H1 (cell line): Measurements from ENCODE around the gene PRRG4. TPM values are rescaled to one million over a fixed set of nuclear protein-coding genes. Genes with fewer than 3 reads are reported as not detected.

Source experiments
- NANOG ChIP-seq: IDR thresholded peaks from 2 replicates; pipeline ENCODE4 v1.6.1; 2011; ENCODE audit warnings: low read length, low read depth, mild to moderate bottlenecking, inconsistent platforms; ENCODE audit not compliant: insufficient read depth, poor library complexity, severe bottlenecking
- polyA plus RNA-seq, 7 experiments: library from polyadenylated mRNA; depleted of rRNA in 3 of 7; stranded (reverse) in 5 of 7; unstranded in 2 of 7; fragments of >200 nt in 5 of 7; fragments of 200-250 nt in 2 of 7; gene quantifications; 1 replicate in 5 of 7; 2 replicates in 1 of 7; 4 replicates in 1 of 7; pipeline versions ENCODE4 v1.2.1 to v1.2.3, GENCODE V29; 2011 to 2013; ENCODE audit warnings: missing spikeins in 2 of 7, mixed read lengths in 2 of 7
- total RNA-seq: library from RNA; stranded (reverse); fragmentation: NEBNext Ultra II Directional; extraction: Animal tissue kit (Norgen Biotek cat#: 25700); gene quantifications from 2 replicates; pipeline ENCODE4 v1.2.1, GENCODE V29; 2021

PRRG4 gene
- total and polyA plus RNA-seq, 2 of the 8 experiments (the other 6 are each of a cell fraction or from before 2014, with no cell fraction given) = 0.65 to 1.7 TPM

DNA sequence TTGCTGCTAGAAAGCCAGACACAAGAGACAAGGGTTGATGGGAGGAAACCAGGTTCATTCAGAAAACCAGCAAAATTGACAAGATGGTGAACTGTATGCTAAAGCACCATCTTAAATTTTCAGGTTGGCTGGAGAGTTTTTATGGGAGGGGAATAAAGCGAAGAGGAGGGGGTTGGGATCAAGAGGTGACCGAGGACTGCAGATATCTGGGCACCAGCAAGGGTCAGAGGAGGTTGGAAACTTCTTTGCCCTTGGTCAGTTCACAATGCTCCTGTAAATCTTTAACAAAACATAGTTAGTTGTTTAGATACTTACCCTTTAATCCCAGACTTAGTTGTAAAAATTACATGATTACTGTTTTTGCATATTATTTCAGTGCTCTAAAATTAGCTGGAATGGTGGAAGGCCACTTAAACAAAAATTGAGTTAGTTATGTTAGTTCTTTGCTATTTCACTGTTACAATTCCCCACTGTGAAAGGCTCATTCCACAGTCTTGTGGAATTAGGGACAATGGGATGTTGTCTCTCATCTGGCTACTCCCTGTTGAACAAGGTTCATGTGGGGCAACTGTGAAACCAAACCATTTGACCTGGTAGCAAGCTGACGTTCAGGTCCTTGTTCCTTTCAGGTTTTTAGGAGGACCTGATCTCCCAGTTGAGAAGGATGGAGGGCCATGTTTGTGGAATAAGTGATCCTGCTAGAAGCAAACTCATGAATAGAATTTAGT lies 32.3 kb downstream of the PRRG4 start (continued):
- TF ChIP-seq NANOG = no peak
